ENCODE data around the gene RIC8B. TPM values are rescaled to one million over a fixed set of nuclear protein-coding genes. Genes with fewer than 3 reads are reported as not detected.

The RIC8B gene
- total RNA-seq, 1 donor from 2014 or later, result 19.1 TPM

DNA sequence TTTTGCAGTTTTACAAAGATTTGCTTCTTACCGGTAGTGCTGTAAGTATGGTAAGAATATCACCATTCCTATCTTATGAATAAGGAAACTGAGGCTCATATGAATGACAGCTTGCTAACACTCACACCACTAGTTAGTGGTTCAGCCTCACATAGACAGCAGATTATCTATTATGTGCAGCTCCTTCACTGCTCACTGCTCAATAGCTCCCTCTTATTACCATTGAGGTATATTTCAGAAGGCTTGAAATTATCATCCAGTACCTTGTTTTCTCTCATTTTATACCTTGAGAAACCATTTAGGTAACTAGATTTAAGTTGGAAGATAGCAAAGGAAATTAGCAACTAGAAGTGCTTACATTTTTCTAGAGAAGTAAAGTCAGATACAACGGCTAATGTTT is 15.5 kb downstream of the RIC8B start:
- H3K27ac ChIP-seq, result no peak overlapping the region
- intact Hi-C loops (cut with DNase I), result no loop called here

DNA sequence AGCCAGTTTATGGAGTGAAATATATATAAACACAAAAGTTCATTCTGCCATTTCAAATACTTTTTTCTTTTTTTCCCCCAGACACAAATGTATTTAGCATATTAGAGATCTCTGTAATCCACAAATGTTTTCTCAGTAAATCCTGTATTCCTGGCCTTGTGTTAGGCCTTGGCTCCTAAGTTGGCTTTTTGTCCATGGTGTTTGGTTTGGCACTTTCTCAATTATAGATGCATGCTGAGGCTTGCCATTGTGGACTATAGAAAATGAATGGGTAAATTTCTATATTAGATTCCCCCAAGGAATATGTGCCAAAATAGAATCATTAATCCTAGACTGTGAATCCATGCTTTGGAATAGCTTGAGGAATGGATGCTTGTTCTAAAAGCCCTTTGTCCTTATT is 17.0 kb downstream of the RIC8B start:
- DNase-seq (ENCODE audit: low spot score in 2 of 2), result no peak
- H3K4me3 ChIP-seq, result no peak overlapping the region
- TF ChIP-seq, protein P1, sequence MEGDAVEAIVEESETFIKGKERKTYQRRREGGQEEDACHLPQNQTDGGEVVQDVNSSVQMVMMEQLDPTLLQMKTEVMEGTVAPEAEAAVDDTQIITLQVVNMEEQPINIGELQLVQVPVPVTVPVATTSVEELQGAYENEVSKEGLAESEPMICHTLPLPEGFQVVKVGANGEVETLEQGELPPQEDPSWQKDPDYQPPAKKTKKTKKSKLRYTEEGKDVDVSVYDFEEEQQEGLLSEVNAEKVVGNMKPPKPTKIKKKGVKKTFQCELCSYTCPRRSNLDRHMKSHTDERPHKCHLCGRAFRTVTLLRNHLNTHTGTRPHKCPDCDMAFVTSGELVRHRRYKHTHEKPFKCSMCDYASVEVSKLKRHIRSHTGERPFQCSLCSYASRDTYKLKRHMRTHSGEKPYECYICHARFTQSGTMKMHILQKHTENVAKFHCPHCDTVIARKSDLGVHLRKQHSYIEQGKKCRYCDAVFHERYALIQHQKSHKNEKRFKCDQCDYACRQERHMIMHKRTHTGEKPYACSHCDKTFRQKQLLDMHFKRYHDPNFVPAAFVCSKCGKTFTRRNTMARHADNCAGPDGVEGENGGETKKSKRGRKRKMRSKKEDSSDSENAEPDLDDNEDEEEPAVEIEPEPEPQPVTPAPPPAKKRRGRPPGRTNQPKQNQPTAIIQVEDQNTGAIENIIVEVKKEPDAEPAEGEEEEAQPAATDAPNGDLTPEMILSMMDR (IDR thresholded peaks at IDR 0.05), result no peak
- no peaks in the 10 kb centered on the region for H3K27me3 ChIP-seq
- intact Hi-C loops (cut with DNase I), result no loop called here
- no peaks in the 10 kb centered on the region for H3K9me3 ChIP-seq
- no peaks in the 10 kb centered on the region for H3K4me1 ChIP-seq
- no peak overlapping the region for H3K27ac ChIP-seq
- peaks cover 4 to 13% of the 10 kb centered on the region in 2 donors for H3K36me3 ChIP-seq

More for the DNA sequence above, 15.5 kb downstream of the RIC8B start:
- no peak overlapping the region for H3K4me3 ChIP-seq
- H3K9me3 ChIP-seq, result no peaks in the 10 kb centered on the region
- no peak for DNase-seq (ENCODE audit: low spot score in 2 of 2)
- TF ChIP-seq, protein P1 (IDR thresholded peaks at IDR 0.05), result no peak
- H3K27me3 ChIP-seq, result no peaks in the 10 kb centered on the region
- no peaks in the 10 kb centered on the region for H3K4me1 ChIP-seq
- peaks cover 4 to 18% of the 10 kb centered on the region in 2 donors for H3K36me3 ChIP-seq

DNA sequence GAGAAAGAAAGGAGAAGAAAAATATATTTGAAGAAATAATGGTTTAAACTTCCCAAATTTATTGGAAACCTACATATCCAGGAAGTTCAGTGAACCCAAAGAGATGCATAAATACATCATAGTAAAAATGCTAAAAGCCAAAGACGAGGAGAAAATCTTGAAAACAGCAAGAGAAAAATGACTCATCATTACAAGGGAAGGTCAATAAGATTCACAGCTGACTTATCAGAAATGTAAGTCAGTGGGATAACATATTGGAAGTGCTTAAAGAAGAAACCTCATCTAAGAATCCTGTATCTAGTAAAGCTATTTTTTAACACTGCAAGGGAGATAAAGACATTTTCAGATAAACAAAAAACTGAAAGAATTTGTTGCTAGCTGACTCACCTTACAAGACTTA is 19.9 kb downstream of the RIC8B start:
- intact Hi-C loops (cut with DNase I), result no loop called here
- H3K27ac ChIP-seq, result no peak overlapping the region
- TF ChIP-seq, protein P1 (IDR thresholded peaks at IDR 0.05), result no peak
- H3K4me3 ChIP-seq, result no peak overlapping the region
- H3K9me3 ChIP-seq, result no peaks in the 10 kb centered on the region
- DNase-seq (ENCODE audit: low spot score in 2 of 2), result no peak
- peaks cover 4 to 13% of the 10 kb centered on the region in 2 donors for H3K36me3 ChIP-seq
- H3K27me3 ChIP-seq, result no peaks in the 10 kb centered on the region
- H3K4me1 ChIP-seq, result no peaks in the 10 kb centered on the region

DNA sequence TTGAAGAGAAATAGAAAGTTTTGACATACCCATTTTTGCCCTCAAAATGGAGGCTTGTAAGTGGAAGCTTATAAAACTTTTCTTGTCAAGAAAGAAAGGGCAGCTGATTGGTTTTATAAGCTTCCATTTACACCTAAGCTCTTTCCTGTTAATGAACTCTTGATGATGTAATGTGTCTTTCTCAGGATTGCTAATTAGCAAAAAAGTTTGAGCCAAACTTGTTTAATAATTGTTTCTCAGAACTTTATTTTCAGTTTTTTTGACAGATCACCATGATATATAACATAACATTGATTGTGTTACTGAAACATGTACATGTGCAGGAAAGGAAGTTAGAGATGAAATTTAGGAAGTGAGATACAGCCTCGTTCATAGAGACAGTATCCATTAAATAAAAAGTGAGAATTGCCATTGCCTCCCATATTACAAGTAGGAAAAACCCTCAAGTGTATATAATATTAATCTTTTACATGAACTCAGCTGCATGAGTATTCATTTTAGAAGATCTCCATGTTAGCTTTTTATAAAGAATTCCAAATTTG is 26.8 kb downstream of the RIC8B start:
- Histone ChIP-seq H3K27me3 (no peaks in the 10 kb centered on the region), H3K27ac (no peak overlapping the region), H3K9me3 (no peaks in the 10 kb centered on the region), H3K36me3 (peaks cover 0 to 2% of the 10 kb centered on the region in 2 donors), H3K4me1 (no peaks in the 10 kb centered on the region), H3K4me3 (no peak overlapping the region)
- intact Hi-C loops (cut with DNase I), result no loop called here
- DNase-seq (ENCODE audit: low spot score in 2 of 2), result no peak
- TF ChIP-seq, protein P1 (IDR thresholded peaks at IDR 0.05), result no peak

DNA sequence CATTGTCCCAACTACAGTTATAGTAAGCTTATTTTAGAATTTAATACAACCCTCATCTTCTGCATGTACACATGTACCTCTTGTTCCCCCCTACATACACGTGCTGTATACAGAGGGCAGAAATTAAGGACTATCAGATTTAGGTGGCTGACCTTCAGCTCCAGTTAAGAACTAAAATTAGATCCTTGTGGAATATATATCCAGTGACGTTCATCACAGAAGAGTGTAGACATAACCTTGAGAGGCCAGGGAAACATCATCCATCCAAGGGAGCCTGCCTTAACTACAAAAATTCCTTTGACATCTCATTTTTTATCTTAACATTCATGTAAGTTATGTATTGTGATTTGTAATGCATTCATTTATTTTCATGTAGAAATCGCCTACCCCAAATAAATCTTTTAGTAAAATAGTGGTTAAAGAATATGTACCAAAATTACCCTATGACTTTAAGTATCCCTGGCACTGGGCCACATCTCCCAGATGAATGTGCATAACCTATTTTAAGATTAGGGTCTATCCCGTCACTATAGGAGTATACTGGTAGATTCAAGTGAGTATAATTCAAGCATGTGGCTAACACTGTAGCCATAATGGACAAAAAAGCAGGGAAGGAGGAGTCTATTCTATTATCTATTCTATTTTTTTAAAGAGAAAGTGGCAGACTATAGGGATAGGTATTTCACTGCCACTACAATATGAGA is 27.5 kb downstream of the RIC8B start:
- Histone ChIP-seq H3K9me3 (no peaks in the 10 kb centered on the region), H3K36me3 (peaks cover 0 to 5% of the 10 kb centered on the region in 2 donors), H3K4me3 (no peak overlapping the region), H3K27ac (no peak overlapping the region), H3K4me1 (no peaks in the 10 kb centered on the region), H3K27me3 (no peaks in the 10 kb centered on the region)
- DNase-seq (ENCODE audit: low spot score in 2 of 2), result no peak
- TF ChIP-seq, protein P1 (IDR thresholded peaks at IDR 0.05), result no peak
- intact Hi-C loops (cut with DNase I), result no loop called here
